HG03342 (cell line): ENCODE data around the gene SPTA1.
"Not testable (repeated sequence)": the region's sequence is repeated elsewhere in the genome, so short reads cannot be mapped to it uniquely, and the experiment has no call there.

Experiments
- ATAC-seq: cut with Tn5 transposase; IDR thresholded peaks from one replicate; pipeline ENCODE4 v1.9.1; 2021; ENCODE audit warnings: mild to moderate bottlenecking, moderate library complexity; ENCODE audit not compliant: unreplicated experiment

The SPTA1 gene

GRCh38 chr1:158686111-158687009 is at the start of gene SPTA1:
SPTA1 (minus strand) TSS chr1:158686715; CDS start chr1:158686517, 198 bp downstream.
- ATAC-seq: no peak

GRCh38 chr1:158735848-158736247 is 49.3 kb upstream of the SPTA1 start:
- ATAC-seq: no peak

- ATAC-seq: no peak
Observed at GRCh38 chr1:158732524-158732923, 46.0 kb upstream of the SPTA1 start.

GRCh38 chr1:158731707-158732106 is 45.2 kb upstream of the SPTA1 start:
- ATAC-seq: no peak

DNA sequence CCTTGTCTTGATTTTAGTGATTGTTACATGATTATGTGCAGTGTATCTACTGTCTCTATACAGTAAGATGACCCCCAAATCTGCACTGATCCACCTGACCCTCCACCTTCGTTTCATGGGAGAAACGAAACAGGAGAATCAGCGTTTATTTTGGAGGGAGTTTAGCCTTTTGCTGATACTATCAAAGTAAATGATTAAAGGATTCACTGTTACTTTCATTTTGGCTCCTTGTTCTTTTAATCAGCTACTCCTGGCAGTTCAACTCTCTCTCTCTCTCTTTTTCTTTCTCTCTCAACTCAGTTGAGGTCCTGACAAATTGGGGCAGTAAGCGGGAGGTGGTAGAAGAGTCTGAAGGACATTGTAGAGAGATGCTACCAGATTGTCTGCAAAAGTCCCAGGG is 43.9 kb upstream of the SPTA1 start:
- no peak for ATAC-seq

GRCh38 chr1:158728510-158729225 is 42.2 kb upstream of the SPTA1 start:
- no peak for ATAC-seq

DNA sequence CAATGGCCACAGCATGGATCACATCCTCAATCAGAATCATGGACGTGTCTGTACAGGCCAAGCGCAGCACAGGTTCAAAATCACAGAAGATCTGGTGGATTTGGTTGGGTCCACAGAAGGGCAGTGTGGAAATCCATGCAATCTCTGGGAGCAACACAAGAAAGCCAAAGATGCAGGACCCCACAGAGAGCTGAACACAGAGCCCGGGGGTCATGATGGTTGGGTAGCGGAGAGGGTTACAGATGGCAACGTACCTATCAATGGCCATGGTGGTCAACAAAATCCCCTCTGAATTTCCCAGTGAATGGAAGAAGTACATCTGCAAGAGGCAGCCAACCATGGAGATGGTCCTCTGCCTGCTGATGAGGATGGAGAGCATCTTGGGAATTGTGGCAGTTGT is 37.9 kb upstream of the SPTA1 start:
- ATAC-seq: no peak

- ATAC-seq: no peak
Observed at GRCh38 chr1:158720620-158721019, 34.1 kb upstream of the SPTA1 start, which contains the start of gene OR6K3. OR6K3 (minus strand) TSS chr1:158720720; CDS start chr1:158718115, 2,605 bp downstream.

GRCh38 chr1:158719664-158720063 is 33.1 kb upstream of the SPTA1 start:
- ATAC-seq: no peak

GRCh38 chr1:158717344-158717743 is 30.8 kb upstream of the SPTA1 start:
- no peak for ATAC-seq

GRCh38 chr1:158716335-158716734 is 29.8 kb upstream of the SPTA1 start:
- no peak for ATAC-seq

DNA sequence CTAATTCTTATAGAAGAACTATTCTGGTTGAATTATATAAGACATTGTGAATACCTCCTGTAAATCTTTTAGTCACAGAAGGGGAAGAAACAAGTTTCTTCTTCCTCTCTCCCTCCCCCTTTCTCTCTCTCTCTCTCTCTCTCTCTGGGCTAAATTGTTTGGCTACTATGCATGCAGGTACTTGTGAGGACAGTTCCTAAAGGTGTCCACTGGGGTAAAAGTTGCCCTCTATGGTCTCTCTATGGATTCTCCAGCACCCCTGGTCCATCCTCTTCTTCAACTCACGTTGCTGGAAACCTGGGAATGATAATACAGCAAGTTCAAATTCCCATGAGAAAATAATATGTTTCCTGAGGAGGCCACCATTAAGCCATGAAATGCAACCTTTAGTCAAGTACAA is 28.2 kb upstream of the SPTA1 start:
- ATAC-seq: no peak

GRCh38 chr1:158711098-158711497 is 24.6 kb upstream of the SPTA1 start:
- no peak for ATAC-seq

DNA sequence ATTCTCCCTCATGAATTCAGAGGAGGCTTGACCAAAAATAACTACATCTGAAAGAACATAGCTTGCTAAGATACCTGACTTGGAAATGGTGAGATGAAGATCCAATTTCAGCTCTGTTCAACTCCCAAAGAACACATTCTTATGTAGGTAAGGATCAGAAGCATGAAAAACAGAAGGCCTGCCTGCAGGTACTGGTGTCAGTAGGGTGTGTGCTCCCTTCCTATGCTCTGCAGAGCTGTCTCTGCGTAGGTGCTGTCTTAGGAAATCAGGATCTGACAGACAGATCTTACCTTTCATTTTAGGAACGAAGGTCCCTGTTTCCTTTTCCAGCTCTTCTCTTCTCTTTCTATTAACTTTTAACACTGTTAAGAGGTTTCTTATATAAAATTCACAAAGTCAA is 19.6 kb upstream of the SPTA1 start:
- ATAC-seq: no peak

- no peak for ATAC-seq
Observed at GRCh38 chr1:158700552-158700951, 14.0 kb upstream of the SPTA1 start, which contains the start of gene OR6K2. OR6K2 (minus strand) TSS chr1:158700652; CDS start chr1:158700652, 0 bp downstream.

- no peak for ATAC-seq
Observed at GRCh38 chr1:158694596-158694995, 8.1 kb upstream of the SPTA1 start.

- no peak for ATAC-seq
Observed at GRCh38 chr1:158692356-158692755, 5.8 kb upstream of the SPTA1 start.

DNA sequence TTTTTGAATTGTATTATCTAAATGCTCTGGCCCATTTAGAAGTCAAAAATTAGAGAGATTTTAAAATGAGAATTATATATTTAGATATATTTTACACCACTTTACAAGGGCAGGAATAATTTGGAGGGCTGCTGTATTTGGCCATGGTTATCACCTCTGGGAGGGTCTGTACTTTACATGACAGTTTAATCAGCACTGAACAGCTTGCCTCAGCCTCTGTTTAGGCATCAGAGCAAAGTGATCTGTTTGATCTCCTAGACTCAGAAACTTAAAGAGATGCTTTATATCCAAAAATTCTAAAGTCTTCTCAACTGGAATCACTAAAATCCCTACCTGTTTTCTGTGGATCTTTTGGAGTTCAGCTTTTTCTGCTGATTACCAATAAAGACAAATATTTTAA is 5.4 kb upstream of the SPTA1 start:
- ATAC-seq: no peak

- not testable (repeated sequence) for ATAC-seq
Observed at GRCh38 chr1:158691149-158691548, 4.6 kb upstream of the SPTA1 start.

DNA sequence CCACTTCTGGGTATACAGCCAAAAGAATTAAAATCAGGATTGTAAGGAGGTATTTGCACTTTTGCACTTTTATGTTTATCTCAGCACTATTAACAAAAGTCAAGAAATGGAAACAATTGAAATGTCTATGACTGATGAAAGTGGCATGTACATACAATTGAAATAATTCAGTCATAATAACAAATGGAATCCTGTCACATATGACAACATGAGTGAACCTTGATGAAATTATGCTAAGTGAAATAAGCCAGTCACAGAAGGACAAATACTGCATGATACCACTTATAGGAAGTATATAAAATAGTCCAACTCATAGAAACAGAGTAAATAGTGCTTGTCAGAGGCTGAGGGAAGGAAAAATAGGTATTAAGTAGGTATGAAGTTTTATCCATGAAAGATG is 3.4 kb upstream of the SPTA1 start:
- no peak for ATAC-seq

- ATAC-seq: no peak
Observed at GRCh38 chr1:158689110-158689509, 2.6 kb upstream of the SPTA1 start.

- not testable (repeated sequence) for ATAC-seq
Observed at GRCh38 chr1:158688343-158688742, 1.8 kb upstream of the SPTA1 start.
